Stomach (tissue), 4 donors: ENCODE results near the gene ZFX.

Experiments
- CTCF ChIP-seq, 7 experiments: fragments of 450-650 bp in 4 of 7; fragments of 200-600 bp in 3 of 7; sonication (generic) in 3 of 7; IDR thresholded peaks; one replicate each; pipeline ENCODE4 v1.5.1; 2016 to 2019; ENCODE audit warnings: antibody characterized with exemption in 7 of 7, control low read depth in 2 of 7, mild to moderate bottlenecking in 1 of 7
- POLR2A ChIP-seq, 4 donors: fragments of 450-650 bp; IDR thresholded peaks; one replicate each; pipeline ENCODE4 v1.6.1; 2016; ENCODE audit warnings: antibody characterized with exemption in 4 of 4, control low read depth in 2 of 4, mild to moderate bottlenecking in 1 of 4, moderate library complexity in 1 of 4

- TF ChIP-seq CTCF (IDR thresholded peaks at IDR 0.05) = no peak
- TF ChIP-seq POLR2A (IDR thresholded peaks at IDR 0.05) = no peak
Observed at GRCh38 chrX:24148121-24148520, 1.4 kb upstream of the ZFX start.
